Measurements from ENCODE around the gene CPT2. TPM values are rescaled to one million over a fixed set of nuclear protein-coding genes. Genes with fewer than 3 reads are reported as not detected.

CPT2 gene
- total and polyA plus RNA-seq, 7 experiments from 2014 or later = 8.8 to 23.2 (median 18.7) TPM

DNA sequence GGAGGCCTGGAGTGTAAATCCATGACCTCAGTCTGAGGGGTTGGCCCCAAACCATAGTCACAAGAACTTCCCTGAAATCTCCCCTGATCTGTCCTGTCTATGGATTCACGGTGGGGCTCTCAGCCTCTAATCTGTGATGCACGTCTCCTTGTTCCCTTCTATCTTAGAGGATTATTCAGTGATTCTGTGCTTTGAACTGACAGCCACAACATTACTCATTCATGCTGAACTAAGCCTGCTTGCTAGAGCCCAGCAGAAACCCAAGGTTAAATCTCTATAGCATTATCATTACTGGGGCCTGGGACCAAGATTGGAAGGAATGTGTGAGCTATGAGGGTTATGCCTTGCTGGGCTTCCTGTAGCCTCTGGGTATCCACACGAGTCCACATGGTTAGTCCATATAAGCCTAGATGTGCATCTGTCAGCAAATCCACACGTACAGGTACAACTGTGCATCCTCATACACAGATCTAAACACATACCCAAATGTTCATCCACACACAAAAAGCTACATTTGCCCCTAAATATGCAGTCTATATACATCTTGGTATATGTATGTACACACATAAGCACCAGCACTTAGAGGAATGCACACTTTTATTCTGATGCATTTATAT is 64.1 kb downstream of the CPT2 start:
- H3K27ac Mint-ChIP-seq = no peak overlapping the region
- no peak for DNase-seq
- CTCF ChIA-PET = no interaction called here
- H3K9me3 Mint-ChIP-seq = no peaks in the 10 kb centered on the region
- H3K4me3 ChIP-seq (ENCODE audit: low read length) = no peak overlapping the region
- no peaks in the 10 kb centered on the region for H3K4me1 Mint-ChIP-seq
- no peak for ATAC-seq
- no peaks in the 10 kb centered on the region for H3K9me3 ChIP-seq (ENCODE audit: control insufficient read depth in 2 of 3, low read length in 3 of 3)
- no peaks in the 10 kb centered on the region for H3K27me3 ChIP-seq (ENCODE audit: control insufficient read depth in 2 of 2, insufficient read depth in 2 of 2, low read length in 2 of 2)
- no peak overlapping the region for H3K27ac ChIP-seq (ENCODE audit: low read depth, low read length)
- no peaks in the 10 kb centered on the region for H3K4me1 ChIP-seq (ENCODE audit: control insufficient read depth in 2 of 2, insufficient read depth in 2 of 2, low read length in 2 of 2)
- POLR2A ChIA-PET = interaction anchor here (1.4 kb wide), 1 partner anchor 242 kb away, joined by 3 read pairs; no protein-coding TSS in a partner anchor
- H3K36me3 Mint-ChIP-seq = peaks cover 4 to 22% (median 16%) of the 10 kb centered on the region in 5 donors
- intact Hi-C loops (cut with micrococcal nuclease) = no loop called here
- H3K36me3 ChIP-seq (ENCODE audit: control insufficient read depth in 2 of 3, insufficient read depth in 3 of 3, low read length in 3 of 3) = peaks cover 0 to 17% (median 0%) of the 10 kb centered on the region in 3 experiments
- no peaks in the 10 kb centered on the region for H3K27me3 Mint-ChIP-seq
- no peak overlapping the region for H3K4me3 Mint-ChIP-seq

DNA sequence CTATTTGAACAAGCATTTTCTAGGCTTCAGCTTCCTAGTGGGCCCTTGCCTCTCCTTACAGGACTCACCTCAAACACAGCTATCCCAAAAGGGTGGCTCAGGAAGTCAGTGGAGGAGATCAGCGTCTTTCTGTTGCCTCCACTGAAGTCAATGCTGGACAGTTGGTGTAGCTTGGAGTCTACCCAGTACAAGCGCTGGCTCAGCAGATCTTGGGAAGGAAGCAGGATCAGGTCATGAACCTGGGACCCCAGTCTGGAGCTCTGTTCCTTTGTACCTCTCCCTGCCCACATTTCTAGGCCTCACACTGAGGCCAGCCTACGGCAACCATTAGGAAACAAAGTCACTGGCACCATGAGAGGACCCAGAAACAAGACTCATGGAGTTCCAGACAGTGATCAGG is 65.4 kb downstream of the CPT2 start:
- DNase-seq (no peak), ATAC-seq (no peak)
- Mint-ChIP-seq H3K4me3 (no peak overlapping the region), H3K9me3 (no peaks in the 10 kb centered on the region), H3K4me1 (no peaks in the 10 kb centered on the region), H3K36me3 (peaks cover 4 to 26% (median 20%) of the 10 kb centered on the region in 5 donors), H3K27ac (no peak overlapping the region), H3K27me3 (no peaks in the 10 kb centered on the region)
- POLR2A ChIA-PET = interaction anchor here (1.4 kb wide), 1 partner anchor 243 kb away, joined by 3 read pairs; no protein-coding TSS in a partner anchor
- Histone ChIP-seq H3K27ac (ENCODE audit: low read depth, low read length) (no peak overlapping the region), H3K4me3 (ENCODE audit: low read length) (no peak overlapping the region), H3K36me3 (ENCODE audit: control insufficient read depth in 2 of 3, insufficient read depth in 3 of 3, low read length in 3 of 3) (peaks cover 0 to 17% (median 0%) of the 10 kb centered on the region in 3 experiments), H3K9me3 (ENCODE audit: control insufficient read depth in 2 of 3, low read length in 3 of 3) (no peaks in the 10 kb centered on the region), H3K27me3 (ENCODE audit: control insufficient read depth in 2 of 2, insufficient read depth in 2 of 2, low read length in 2 of 2) (no peaks in the 10 kb centered on the region), H3K4me1 (ENCODE audit: control insufficient read depth in 2 of 2, insufficient read depth in 2 of 2, low read length in 2 of 2) (no peaks in the 10 kb centered on the region)
- CTCF ChIA-PET = no interaction called here
- intact Hi-C loops (cut with micrococcal nuclease) = no loop called here

Other genes starting within 250 kb of the CPT2 start
- under 1 TPM in 1 of 5 experiments, not detected in 4; 0.88 TPM for gene PODN, start 134.6 kb upstream of the CPT2 start, total RNA-seq
- not detected for gene PODN, start 134.6 kb upstream of the CPT2 start, polyA plus RNA-seq
- 1 to 10 TPM in 1 of 5 experiments, under 1 TPM in 1, not detected in 3; 0.16 to 1.8 TPM for gene SLC1A7, start 54.2 kb upstream of the CPT2 start, total RNA-seq
- not detected for gene SLC1A7, start 54.2 kb upstream of the CPT2 start, polyA plus RNA-seq
- gene CZIB, start 23.8 kb downstream of the CPT2 start, total RNA-seq = 10 to 100 TPM; 41.9 to 94.9 (median 51.4) TPM
- 10 to 100 TPM; 77.5 to 80.1 TPM for gene CZIB, start 23.8 kb downstream of the CPT2 start, polyA plus RNA-seq
- 10 to 100 TPM; 37.7 to 76.7 (median 52.3) TPM for gene MAGOH, start 41.7 kb downstream of the CPT2 start, total RNA-seq
- 100 to 1,000 TPM in 1 of 2 donors, 10 to 100 TPM in 1; 97.2 to 108 TPM for gene MAGOH, start 41.7 kb downstream of the CPT2 start, polyA plus RNA-seq
- 10 to 100 TPM in 2 of 5 experiments, 1 to 10 TPM in 3; 4.3 to 45.8 (median 9.9) TPM for gene LRP8, start 131.2 kb downstream of the CPT2 start, total RNA-seq
- gene LRP8, start 131.2 kb downstream of the CPT2 start, polyA plus RNA-seq = under 1 TPM; 0.64 to 0.92 TPM

All from naive thymus-derived CD4-positive, alpha-beta T cell (primary cell).